DMS53 treated with DMSO at 0.1 percent for 48 hours (cell line): ENCODE measurements around the gene LIFR.
"Not testable (repeated sequence)": the region's sequence is repeated elsewhere in the genome, so short reads cannot be mapped to it uniquely, and the experiment has no call there.

Experiments
- DNase-seq: peaks from one replicate; lab custom pipeline; 2025; ENCODE audit not compliant: unreplicated experiment; lab: John Stamatoyannopoulos, UW

The LIFR gene

DNA sequence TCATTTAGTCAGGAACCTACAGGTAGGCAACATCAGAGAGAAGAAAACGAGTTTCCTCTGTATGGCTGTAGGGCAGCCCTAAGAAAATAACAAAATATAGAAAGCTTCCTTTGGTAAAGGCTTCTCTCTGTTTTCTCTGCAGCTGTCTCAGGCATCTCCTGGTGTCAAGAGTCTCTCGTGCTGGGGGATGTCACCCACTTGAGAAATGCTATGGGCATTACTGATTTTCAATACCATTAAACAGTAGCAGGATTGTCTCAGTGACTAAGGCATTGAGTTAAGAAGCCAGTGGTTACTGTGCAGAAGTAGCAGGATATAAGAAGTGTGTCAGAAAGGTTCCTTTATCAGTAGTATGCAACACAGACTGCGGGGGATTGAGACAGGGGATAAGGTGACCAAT, 32.4 kb downstream of the LIFR start:
- no peak for DNase-seq

- no peak for DNase-seq
Measured at GRCh38 chr5:38519476-38519875, 37.0 kb downstream of the LIFR start.

DNA sequence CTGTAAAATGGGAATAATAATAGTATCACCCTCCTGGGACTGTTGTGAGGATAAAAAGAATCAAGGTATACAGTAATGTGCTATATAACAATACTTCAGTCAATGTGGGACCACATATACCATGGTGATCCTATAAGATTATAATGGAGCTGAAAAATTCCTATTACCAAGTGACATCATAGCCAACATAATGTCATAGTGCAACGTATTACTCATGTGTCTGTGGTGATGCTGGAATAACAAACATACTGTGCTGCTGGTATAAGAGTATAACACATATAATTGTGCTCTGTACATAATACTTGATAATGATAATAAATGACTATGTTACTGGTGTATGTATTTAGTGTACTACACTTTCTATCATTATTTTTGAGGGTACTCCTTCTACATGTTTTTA, 38.1 kb downstream of the LIFR start:
- no peak for DNase-seq

GRCh38 chr5:38516649-38517048, 39.8 kb downstream of the LIFR start:
- DNase-seq: not testable (repeated sequence)

- DNase-seq: no peak
Measured at GRCh38 chr5:38515646-38516045, 40.8 kb downstream of the LIFR start.

DNA sequence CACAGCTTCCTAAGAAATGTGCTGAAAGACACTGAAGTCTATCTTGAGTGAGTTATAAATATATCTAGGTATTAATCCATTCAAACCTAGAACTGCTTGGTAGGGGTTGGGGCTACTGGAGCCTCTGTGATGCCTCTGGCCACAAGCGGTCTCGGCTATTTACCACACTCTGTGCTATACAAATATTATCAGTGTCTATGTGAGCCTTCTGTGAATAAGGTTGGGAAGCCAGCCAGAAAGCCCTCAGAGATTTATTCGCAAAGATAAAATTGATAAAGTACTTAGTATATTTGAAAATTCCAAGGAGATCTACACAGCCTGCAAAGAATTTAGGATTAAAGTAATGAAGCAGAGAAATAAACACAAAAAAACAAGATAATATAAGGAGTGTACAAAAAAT, 41.4 kb downstream of the LIFR start:
- DNase-seq: no peak

DNA sequence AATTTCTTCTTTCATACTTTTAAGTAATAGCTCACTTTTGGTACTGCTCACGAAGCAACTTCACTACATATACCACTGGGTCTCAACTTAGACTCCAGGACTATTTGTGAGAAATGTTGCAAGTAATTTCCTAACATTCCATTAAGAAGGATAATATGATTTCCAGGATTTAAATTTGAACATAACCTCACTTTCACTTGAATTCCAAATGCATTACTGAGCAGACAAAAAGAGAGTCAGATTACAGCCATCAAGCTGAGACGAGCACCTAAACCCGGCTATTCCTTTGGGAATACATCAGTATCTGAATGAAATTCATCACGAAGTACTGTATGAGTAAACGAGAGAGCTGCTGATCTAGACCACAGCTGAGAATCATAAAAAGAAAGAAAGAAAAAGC, 47.3 kb downstream of the LIFR start:
- no peak for DNase-seq

GRCh38 chr5:38506302-38506701, 50.1 kb downstream of the LIFR start:
- no peak for DNase-seq

GRCh38 chr5:38500573-38501260, 55.7 kb downstream of the LIFR start:
- DNase-seq: no peak

DNA sequence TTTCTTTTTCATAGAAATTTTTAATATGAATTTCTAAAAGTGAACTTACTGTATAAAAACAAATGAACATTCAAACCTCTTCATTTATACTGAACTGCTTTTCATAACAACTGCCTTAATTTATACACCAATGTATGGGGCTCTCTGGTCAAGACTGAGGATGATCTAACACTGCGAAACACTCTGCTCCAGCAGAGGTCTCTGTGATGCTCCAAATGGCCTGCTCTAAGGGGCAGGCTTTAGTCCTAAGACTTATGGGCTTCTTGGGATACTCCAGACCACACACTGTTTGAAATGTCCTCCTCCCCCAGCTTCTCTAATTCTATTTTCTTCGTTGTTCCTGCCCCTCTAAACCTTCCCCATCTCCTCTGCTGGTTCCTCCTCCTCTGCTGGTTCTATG, 58.5 kb downstream of the LIFR start:
- DNase-seq: no peak

DNA sequence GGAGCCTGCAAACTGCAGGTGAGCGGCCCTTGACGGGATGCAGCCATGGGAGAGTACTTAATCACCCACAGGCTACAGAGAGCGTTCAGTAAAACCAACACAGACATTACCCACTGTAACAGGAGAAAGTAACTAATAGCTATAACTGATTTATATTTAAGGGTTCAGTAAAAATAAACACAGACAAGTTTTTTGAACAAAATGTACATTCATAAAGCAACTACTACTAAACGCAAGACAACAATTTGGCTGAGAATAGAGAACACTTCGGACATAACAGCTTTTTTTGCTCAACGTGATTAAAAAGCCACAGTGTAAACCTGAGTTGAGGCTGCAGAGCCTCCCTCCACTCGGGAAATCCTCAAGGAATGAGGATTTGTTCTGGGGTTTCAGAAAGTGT, 61.7 kb downstream of the LIFR start:
- DNase-seq: no peak

DNA sequence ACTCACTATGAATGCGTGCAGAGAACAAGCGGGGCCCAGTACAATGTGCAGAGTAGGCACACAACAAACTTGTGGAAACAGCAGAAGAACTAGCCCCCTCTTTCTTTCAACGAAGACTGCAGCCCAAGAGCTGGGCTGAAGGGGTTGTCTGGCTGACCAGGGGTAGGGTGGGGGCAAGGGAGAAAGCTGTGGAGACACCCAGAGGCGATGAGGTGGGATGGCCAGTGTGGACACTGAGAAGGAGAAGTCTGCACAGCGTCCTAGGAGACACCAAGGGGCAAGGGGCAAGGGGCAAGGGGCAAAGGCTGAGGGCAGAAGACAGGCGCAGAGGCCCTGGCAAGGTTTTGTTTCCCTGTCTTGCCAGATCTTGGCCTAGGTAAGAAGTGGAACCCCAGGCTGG, 62.3 kb downstream of the LIFR start:
- DNase-seq: no peak

DNA sequence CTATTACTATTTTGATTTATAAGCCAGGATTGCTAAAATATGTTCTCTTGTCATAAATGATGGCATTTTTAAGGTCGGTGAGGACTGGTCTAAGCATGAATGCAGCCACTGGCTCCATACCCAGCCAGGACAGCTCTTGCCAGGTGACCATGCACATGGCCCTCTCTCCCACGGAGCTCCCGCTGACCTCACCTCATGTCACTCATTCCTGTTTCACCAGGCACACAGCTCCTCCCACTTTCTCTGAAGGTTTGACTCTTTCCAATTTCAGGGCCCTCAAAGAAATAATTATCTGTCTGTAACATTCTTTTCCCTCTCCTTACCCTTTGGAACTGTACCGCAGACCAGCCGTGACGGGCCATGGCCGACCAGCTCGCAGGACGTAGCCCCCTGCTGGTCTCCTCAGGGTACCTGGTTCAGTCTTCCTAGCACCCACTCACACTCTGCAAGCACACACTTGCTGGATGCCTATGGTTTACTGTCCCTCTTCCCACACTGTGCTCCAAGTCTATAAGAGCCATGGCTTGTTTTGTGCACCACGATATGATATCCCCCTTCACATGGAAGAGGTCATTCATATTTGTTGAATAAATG, 72.5 kb downstream of the LIFR start:
- no peak for DNase-seq

DNA sequence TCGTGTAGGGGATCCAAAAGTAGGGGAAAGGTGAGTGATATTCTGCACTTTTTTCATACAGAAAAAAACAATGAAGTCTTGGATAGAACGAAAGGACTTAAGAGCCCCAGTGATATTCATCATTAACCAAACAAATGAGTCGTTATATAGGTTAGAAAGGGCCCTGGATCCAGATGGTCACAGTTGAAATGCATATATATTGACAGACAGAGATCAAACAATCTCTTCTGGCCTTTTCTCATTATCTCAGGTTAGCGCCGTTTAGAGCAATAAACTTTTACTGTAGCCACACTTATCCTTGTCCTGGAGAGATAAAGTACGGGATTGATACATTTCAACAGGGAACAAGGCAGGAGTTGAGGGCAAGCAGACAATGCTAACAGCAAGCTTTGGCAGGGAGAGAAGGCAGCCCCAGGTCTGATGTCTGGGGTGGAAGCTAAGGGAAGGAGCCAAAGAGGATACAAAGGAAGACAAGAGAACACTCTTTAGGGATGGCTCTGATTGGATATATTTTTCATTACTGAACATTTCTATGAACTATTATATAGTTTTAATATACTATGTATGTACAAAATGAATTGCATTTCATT, 77.0 kb downstream of the LIFR start:
- DNase-seq: no peak

- no peak for DNase-seq
Measured at GRCh38 chr5:38478878-38479277, 77.6 kb downstream of the LIFR start.

GRCh38 chr5:38478166-38478565, 78.3 kb downstream of the LIFR start:
- DNase-seq: no peak

DNA sequence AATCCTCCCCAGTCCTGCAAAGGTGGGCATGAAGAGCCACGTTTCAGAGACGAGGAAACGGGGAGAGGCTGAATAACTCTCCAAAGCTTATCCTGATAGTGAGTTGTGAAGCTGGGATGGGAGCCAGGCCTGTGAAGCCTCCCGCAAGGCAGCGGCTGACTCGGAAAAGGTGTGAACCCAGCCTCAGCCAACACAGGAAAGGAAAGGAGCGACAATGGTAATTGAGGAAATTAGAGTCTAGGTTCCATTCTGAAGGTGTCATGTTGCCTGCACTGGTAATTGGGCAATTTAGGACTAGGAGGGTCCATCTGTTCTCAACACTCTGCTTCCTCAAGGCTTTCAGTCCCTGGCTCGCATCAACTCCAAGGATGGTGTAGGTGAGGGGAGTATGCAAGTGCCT, 83.4 kb downstream of the LIFR start:
- DNase-seq: no peak

DNA sequence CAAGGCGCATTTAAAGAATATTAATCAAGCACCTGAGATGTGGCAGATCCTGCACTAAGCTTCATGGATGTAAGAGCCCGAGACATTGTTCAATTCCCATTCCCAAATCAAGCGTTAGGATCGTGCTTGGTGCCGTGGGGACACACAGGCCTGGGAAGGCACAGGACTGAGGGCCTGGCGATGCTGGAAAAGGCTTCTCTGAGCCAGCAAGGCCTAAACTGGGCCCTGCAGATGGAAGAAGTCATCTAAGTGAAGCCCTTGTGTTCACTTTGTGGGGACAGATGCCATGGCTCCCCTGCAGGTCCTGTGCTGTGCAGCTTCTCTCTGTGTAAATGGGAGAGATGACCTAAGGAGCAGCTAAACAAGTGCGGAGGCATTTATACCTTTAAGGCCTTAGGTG, 83.9 kb downstream of the LIFR start:
- DNase-seq: no peak

DNA sequence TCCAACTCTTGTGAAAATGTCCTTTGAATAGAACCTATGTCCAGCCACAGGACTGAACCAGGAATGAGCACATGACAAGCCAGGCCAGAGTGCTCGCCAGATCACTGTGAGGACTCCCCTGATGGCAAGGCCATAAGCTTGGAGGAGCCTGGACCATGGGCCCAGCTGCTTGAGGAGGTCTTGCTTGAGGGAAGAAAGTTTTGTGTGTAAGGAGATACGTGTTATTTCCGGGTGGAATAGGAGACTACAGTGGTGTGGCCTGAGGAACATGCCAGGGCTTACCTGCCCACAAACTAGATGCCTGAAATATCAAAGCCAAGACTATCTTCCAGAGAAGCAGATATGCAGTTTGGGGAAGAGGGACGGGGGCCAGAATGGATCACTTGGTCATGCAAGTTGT, 84.7 kb downstream of the LIFR start:
- DNase-seq: no peak

DNA sequence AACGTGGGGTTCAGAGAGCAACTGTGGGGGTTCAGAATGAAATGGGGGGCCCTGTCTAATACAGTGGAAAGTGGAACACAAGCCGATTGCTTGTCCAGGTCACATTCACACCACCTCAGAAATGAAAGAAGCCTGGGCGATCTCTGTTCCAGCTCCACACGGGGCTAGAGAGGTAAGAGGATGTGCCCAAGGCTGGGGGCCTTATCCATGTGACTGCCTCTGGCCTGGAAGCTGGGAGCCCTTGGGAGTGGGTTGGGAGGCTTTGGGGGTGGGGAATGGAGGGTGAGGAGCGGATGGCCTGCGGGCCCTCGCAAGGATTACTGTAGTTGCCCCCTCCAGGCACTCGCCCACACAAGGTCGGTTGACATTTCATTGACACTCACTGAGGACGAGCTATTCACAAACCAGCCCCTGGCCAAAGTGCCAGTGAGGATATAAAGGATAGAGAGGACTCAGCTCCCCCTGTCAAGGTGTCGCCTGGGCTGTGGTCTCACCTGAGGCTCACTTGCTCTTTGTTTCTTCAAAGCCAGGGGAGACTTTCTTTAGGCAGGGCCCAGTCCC, 86.7 kb downstream of the LIFR start:
- DNase-seq: no peak

DNA sequence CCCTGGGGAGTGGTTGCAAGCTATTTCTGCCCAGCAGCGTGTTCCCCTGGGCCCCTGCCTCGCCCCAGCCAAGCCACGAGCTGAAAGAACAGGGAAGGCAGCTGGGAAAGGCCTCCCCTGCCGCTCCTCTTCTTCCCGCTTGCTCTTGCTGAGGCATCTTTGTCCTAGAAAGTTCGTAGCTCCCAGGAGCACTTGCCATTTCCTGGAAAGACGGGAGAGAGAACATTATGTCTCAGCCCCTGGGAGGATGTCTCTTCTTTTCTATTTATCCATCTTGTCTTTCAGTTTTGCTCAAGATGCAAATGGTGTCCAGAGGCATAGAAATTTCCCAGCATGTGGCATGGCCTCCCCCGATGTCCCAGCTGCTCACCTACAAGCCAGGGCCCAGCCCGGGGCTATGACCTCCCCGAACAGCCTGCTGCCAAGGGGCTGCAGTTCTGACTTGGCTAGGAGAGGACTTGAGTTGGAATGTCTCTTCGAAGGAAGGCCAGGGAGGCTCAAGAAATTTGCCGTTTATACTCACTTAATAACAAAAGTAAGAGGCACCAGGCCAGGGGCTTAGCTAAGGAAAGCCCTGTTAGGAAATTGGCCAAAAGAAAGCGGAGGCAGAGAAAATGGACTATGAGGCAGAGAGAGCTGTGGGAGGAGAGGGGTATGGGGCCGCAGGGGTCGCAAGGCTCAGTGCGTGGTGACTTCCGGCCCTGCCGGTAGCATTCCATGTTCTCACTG, 87.3 kb downstream of the LIFR start:
- no peak for DNase-seq

DNA sequence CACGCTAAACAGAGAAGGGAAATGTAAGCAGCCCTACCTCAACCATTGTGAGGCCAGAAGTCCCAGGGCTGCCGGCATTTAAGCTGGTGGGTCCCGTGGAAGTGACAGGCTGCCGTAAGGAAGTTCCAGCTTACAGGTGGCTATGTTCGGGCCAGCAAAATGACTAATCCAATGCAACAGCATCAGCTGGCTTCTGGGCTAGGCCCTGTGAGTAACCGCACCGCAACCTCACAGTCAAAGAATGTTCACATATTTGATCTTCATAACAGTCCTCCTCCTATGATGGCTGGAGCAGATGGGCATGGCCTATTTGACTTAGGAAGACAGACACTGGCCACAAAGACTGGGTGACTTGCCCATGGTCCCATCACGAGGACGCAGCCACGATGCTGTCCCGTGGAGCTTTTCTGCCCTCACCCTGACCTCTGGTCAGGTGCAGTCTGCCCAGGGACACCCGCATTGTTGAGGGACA, 88.2 kb downstream of the LIFR start:
- no peak for DNase-seq
